Suprapubic skin (tissue), 3 donors: Measurements from ENCODE around the gene TGOLN2.
A peak's percentile ranks its signal among the peaks of the same experiment; 100 is the strongest.

Experiments
- CTCF ChIP-seq, 2 donors: fragments of 200-600 bp in 1 of 2; fragments of 450-650 bp in 1 of 2; sonication (generic) in 1 of 2; IDR thresholded peaks; one replicate each; pipeline ENCODE4 v1.5.1; 2016 to 2019; ENCODE audit warnings: antibody characterized with exemption in 2 of 2, mild to moderate bottlenecking in 1 of 2, moderate library complexity in 1 of 2
- POLR2AphosphoS5 ChIP-seq, 3 donors: sonication (generic); formaldehyde crosslinking; IDR thresholded peaks; one replicate each; pipeline ENCODE4 v1.6.1; 2017; ENCODE audit warnings: antibody characterized with exemption in 3 of 3

GRCh38 chr2:85354286-85355072, 26.7 kb upstream of the TGOLN2 start, which contains the start of the genes ELMOD3 and RETSAT:
- TF ChIP-seq CTCF (IDR thresholded peaks at IDR 0.05) (no peak), POLR2AphosphoS5 (IDR thresholded peaks at IDR 0.05) (peak; percentile 9 to 97 (median 95))
